ENCODE data around the gene VSTM2L.

Gene VSTM2L

GRCh38 chr20:37972256-37973058 is 69.5 kb downstream of the VSTM2L start:
- H3K4me3 ChIP-seq (ENCODE audit: low read depth, low read length) = no peak overlapping the region
- TF ChIP-seq, protein P1, sequence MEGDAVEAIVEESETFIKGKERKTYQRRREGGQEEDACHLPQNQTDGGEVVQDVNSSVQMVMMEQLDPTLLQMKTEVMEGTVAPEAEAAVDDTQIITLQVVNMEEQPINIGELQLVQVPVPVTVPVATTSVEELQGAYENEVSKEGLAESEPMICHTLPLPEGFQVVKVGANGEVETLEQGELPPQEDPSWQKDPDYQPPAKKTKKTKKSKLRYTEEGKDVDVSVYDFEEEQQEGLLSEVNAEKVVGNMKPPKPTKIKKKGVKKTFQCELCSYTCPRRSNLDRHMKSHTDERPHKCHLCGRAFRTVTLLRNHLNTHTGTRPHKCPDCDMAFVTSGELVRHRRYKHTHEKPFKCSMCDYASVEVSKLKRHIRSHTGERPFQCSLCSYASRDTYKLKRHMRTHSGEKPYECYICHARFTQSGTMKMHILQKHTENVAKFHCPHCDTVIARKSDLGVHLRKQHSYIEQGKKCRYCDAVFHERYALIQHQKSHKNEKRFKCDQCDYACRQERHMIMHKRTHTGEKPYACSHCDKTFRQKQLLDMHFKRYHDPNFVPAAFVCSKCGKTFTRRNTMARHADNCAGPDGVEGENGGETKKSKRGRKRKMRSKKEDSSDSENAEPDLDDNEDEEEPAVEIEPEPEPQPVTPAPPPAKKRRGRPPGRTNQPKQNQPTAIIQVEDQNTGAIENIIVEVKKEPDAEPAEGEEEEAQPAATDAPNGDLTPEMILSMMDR (IDR thresholded peaks at IDR 0.05; ENCODE audit: borderline replicate concordance, insufficient read depth, low read depth, low read length) = no peak

GRCh38 chr20:37973059-37973910 is 70.4 kb downstream of the VSTM2L start:
- TF ChIP-seq, protein P1 (IDR thresholded peaks at IDR 0.05; ENCODE audit: borderline replicate concordance, insufficient read depth, low read depth, low read length) = no peak
- no peak overlapping the region for H3K4me3 ChIP-seq (ENCODE audit: low read depth, low read length)

- no peak overlapping the region for H3K4me3 ChIP-seq (ENCODE audit: low read depth, low read length)
- TF ChIP-seq, protein P1 (IDR thresholded peaks at IDR 0.05; ENCODE audit: borderline replicate concordance, insufficient read depth, low read depth, low read length) = no peak
These were observed 74.0 kb downstream of the VSTM2L start for GRCh38 chr20:37976887-37977286.

GRCh38 chr20:37977338-37977737 is 74.4 kb downstream of the VSTM2L start:
- TF ChIP-seq, protein P1 (IDR thresholded peaks at IDR 0.05; ENCODE audit: borderline replicate concordance, insufficient read depth, low read depth, low read length) = no peak
- H3K4me3 ChIP-seq (ENCODE audit: low read depth, low read length) = no peak overlapping the region

DNA sequence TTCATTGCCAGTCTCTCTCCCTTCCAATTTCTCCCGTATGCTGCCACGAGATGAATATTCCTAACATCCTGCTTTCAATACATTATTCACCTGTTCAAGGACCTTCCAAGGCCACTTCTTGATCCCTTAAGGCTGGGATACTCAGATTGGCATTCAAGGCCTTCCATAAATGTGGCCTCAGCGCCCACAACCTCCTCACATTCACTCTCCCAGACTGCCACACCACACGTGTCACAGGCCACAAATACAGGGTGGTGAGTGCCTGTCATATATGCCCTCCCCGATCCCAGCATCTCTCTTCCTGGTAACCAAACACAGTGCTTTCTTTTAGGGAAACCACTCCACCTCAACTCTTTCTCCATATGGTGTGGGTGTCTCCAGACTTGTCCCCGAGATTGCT is 74.9 kb downstream of the VSTM2L start:
- H3K4me3 ChIP-seq (ENCODE audit: low read depth, low read length) = no peak overlapping the region
- TF ChIP-seq, protein P1 (IDR thresholded peaks at IDR 0.05; ENCODE audit: borderline replicate concordance, insufficient read depth, low read depth, low read length) = no peak

DNA sequence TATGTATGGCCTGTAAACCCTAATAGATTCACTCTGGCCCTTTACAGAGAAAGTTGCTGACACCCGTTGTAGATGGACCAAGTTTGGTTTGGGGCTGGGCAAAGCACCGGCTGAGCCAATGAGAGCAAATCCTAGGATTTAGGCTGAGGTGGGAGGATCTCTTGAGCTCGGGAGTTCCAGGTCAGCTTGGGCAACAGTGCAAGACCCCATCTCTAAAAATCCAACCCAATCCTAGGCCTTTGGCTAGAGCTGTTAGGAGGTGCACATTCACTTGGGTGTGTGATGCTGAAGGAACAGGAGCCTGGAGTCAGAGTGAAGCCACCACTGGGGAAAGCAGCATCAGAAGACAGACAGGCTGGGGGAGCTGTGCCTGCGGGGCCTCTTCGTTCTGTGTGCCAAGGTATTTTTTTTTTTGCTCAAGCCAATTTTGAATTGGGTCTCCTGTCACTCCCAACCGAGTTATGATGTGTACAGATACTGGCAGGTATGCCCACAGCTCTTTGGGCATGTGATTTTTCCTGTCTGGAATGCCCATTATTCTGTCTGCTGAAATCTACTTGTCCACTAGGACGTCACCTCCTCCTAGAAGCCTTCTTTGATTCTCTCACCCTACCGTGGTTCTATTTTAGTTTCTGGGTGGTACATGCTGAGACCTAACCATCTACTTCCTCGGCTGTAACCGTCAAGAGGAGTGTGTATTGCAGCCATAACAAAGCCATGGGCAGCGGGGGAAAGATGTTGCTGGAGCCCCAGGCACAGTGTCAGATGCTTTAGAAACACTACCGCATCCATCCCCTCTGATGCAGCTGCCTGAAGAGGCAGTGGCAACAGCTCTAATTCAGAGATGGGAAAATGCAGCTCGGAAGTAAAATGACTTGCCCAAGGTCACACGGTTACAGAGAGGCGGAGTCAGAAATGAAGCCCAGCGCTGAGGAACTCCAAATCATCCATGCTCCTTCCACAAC is 76.4 kb downstream of the VSTM2L start:
- TF ChIP-seq, protein P1 (IDR thresholded peaks at IDR 0.05; ENCODE audit: borderline replicate concordance, insufficient read depth, low read depth, low read length) = no peak
- H3K4me3 ChIP-seq (ENCODE audit: low read depth, low read length) = no peak overlapping the region
